NCI-H128 (cell line): ENCODE data around the gene DNAH14.
"Not testable (repeated sequence)": the region's sequence is repeated elsewhere in the genome, so short reads cannot be mapped to it uniquely, and the experiment has no call there.

Experiments
- DNase-seq: peaks from one replicate; lab custom pipeline; 2025; ENCODE audit not compliant: unreplicated experiment; lab: John Stamatoyannopoulos, UW

Gene DNAH14

DNA sequence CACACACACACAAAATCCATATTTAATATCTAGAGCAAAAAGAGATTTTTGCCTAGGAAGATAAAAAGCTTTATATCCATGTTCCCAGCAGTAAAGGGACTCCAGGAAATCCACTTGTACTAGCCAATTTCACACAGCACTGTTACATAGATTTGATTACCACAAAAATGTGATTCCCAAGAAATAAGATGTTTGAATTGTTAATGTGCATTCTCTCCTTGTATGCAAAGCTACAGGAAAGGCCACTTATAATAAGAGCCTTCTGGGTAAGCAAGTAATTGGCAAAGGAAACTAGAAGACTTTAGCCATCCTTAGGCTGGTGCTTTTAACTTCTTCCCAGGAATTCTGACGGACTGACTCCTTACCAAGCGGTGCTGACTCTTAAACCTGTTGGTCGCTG, 409.1 kb downstream of the DNAH14 start:
- no peak for DNase-seq

DNA sequence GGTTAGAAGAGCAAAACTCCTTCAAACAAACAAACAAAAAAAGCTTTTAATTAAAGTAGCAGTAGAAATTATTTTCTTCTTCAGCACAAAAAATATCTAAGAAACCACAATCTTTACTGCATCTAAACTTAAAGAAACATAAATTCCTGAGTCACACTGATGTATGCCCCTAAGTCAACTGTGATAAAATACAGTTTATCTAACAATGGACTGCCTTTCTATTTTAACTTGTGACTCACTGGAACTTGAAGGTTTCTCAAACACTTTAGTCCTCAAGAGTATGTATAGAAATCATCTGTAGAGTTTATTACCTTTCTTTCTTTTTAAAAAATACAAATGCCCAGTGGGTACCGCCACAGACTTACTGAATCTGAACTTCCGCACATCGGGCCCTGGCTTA, 412.2 kb downstream of the DNAH14 start:
- DNase-seq, result no peak

DNA sequence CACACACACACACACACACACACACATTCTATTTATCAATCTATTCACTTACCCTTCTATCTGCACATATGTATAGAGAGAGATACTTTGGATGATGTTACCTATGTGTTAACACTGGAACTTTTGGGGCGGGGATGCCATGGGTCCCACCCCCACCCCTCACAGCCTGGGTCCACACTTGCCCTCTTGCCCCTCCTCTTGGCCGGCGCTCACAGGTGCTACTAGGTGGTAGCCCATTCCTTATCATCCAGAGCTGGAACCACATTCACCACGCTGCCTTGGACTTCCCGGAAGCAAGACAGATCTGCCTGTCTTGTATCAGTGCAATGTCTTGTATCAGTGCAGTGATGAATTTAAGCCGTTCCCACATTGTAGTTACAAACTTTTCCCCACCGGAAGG, 413.2 kb downstream of the DNAH14 start:
- no peak for DNase-seq

DNA sequence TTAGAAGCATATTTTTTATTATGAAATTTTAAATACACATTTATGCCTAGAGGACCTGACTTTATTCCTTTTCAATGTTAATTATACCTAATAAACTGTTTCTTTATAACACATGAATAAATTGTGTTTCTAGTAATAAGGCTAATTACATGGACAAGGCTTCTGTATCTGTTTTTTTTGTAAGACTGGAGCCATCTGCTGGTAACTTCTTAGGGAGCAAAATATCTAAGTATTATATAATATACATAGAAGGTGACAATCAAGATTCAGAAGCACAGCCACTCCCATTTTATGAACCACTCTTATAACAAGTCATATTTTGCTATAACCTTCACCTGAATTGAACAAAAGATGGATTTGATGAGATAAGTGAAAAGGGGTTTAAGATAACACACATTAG, 414.1 kb downstream of the DNAH14 start:
- no peak for DNase-seq

DNA sequence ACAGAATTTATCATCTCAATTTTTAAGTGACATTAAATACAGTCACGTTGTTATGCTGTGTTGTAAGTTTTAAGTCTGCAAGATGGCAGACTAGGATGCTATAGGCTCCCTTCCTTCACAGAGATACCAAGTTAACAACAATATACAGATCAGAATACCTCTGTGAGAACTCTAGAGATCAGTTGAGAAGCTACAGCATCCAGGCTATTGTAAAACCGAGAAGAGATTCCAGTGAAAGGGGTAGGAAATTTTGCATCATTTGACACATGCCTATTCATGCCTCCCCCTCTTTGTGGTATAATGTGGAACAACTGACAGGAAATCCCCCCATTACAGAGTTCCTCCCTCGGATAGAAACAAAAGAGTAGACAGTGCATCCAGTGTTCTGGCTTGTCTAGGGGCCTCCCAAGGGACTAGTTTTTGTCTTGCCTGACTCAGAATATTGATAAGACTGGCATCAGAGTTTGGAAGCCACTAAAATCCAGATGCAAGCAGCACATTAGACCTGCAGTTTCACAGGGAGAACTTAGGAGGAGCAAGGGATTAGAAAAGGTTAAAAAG, 417.7 kb downstream of the DNAH14 start:
- no peak for DNase-seq

DNA sequence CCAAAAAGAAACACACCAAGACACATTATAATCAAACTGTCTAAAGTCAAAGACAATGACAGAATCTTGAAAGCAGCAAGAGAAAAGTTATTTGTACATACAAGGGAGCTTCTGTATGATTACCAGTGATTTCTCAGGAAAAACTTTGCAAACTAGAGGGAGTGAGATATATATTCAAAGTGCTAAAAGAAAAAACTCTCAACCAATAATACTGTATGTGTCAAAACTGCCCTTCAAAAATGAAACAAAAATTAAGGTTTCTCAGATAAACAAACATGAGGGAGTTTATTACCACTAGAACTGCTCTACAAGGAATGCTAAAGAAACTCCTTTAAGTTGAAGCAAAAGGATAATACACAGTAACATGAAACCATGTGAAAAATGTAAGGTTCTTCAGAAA, 418.9 kb downstream of the DNAH14 start:
- no peak for DNase-seq

DNA sequence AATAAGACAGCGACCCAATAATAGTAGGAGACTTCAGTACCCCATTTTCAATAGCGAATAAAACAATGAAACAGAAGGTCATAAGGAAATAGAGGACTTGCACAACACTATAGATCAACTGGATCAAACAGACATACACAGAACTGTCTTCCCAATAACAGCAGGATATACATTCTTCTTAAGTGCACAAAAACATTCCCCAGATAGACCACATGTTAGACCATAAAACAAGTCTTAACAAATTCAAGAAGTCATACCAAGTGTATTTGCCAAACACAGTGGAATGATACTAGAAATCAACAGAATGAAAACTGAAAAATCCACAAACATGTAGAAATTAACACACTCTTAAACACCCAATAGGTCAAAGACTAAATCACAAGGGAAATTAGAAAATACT, 420.4 kb downstream of the DNAH14 start:
- no peak for DNase-seq

DNA sequence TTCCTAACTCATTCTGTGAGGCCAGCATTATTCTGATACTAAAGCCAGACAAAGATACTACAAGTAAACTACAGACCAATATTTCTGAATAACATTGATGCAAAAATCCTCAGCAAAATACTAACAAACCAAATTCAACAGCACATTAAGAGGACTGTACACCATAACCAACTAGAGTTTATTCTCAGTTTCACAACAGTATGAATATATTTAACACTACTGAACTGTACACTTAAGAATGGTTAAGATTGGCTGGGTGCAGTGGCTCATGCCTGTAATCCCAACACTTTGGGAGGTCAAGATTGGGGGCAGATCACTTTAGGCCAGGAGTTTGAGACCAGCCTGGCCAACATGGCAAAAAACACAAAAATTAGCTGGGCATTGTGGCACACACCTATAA, 421.4 kb downstream of the DNAH14 start:
- no peak for DNase-seq

DNA sequence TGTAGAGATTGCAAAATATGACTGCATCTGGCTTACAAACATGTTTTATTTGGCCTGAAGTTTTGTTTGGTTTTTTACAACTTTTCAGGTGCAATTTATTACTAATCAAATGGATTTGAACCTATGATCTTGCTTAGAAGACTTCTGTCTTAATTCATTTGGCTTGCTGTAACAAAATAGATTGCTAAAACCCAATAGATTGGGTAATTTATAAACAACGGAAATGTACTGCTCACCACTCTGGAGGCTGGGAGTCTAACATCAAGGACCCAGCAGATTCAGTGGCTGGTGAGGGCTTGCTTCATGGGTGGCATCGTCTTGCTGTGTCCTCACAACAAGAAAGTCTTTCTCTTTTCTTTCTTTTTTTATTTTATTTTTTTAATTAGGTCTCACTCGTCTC, 425.4 kb downstream of the DNAH14 start:
- DNase-seq, result no peak

DNA sequence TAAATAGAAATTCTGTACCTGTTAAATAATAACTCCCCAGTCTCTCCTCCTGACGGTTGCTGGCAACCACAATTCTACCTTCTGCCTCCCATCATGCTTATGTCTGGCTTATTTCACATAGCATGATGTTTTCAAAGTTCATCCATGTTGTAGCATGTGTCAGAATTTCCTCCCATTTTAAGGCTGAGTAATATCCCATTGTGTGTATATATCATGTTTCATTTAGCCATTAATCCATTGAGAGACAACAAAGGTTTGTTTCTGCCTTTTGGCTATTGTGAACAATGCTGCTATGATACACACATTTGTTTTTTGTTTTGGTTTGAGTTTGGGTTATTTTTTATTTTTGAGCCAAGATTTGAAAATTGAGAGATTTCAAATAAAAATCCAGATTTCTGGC, 426.4 kb downstream of the DNAH14 start:
- no peak for DNase-seq

DNA sequence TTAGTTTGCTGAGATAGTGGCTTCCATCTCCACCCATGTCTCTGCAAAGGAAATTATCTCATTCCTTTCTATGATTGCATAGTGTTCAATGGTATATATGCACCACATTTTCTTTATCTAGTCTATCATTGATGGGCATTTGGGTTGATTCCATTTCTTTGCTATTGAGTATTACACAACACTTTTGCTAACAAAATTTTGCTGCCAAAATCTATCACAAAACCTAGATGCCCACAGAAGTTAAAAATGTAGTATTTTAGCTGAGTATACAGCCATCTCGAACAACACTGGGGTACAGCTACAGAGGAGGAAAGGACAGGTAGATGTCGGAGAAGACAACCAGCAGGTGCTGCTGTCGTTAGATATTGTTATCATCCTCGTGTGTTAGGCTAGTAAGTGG, 430.6 kb downstream of the DNAH14 start:
- no peak for DNase-seq

DNA sequence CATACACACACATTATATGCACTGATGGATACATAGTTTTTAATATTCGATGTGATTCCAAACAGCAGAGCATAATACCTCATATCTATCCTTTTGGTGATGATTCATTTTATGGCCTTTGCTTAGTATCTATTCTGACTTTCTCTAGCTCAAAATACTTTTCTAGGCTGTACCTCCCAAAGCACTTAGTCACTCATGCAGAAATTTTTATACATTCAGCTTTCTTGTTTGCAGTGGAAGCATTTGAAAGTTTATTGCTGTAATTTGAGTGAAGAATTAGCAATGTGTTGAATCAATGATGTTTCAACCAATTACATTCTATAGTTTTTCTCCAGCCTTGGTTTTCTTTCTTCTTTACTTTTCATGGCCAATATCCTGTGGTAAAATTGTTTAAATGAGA, 431.7 kb downstream of the DNAH14 start:
- DNase-seq, result no peak

DNA sequence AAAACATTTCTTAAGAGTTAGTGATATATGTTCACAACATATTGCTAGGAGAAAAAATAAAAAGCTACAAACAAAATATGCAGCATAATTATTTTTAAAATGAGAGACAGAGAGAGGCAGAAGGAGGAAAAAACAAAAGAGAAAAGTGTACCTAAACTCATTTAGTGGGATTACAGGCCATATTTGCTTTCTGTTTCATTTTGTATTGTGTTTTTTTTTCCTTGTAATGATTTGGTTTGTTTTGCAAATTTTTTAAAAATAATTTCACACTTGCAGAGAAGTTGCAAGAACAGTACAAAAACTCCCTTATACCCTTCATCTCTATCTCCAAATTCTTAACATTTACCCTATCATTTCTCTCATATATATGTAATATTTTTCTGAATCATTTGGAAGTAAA, 433.3 kb downstream of the DNAH14 start:
- DNase-seq, result no peak

DNA sequence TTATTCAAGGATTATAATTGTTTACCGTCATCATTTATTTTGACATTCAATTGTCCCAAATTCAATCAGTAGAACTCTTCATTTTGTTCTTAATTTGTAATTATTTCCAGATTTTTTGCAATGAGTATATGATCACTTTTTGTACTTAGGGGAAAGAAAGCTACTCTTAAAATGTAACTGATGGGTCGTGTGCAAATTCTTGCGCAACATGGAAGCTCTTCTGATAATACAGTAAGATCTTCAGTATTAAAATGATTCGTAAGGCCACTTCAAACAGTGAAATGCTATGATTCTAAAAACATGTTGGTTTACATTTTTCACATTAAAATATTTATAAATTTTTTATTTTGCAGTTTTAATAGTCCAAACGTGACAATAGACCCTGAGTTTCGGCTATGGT, 435.0 kb downstream of the DNAH14 start:
- no peak for DNase-seq

DNA sequence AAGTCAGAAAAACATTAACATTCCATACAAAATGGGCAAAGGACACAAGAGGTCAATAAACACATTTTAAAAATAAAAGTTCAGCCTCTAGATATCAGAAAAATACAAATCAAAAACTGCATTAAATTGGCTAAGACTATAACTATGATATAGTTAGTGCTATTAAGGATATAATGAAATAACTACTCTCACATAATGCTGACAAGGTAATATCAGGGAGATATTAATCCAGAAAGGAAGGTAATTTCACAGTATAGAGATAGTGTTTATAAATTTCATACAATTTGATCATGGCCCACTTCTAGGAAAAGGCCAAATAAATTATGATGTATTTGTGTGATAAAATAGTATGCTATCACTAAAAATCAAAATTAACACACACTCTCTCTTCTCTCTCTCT, 436.5 kb downstream of the DNAH14 start:
- no peak for DNase-seq

DNA sequence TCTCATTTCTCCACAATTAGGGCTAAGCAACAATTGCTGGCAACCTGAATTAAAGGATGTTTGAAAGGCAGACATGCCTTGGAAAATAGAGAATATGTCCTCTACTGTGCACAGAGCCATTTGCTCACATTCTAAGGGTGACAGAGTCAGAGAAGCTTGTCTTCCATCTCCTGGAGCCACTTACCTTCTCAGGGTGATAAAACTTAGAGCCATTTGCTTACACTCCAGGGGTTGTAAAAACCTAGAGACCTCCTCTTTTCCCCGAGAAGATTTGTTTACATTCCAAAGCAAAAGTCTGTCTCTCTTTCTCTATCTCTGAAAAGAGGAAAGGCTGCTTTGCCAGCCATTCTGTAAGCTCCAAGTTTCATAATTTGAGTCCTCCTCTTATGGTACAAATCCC, 437.1 kb downstream of the DNAH14 start:
- no peak for DNase-seq

DNA sequence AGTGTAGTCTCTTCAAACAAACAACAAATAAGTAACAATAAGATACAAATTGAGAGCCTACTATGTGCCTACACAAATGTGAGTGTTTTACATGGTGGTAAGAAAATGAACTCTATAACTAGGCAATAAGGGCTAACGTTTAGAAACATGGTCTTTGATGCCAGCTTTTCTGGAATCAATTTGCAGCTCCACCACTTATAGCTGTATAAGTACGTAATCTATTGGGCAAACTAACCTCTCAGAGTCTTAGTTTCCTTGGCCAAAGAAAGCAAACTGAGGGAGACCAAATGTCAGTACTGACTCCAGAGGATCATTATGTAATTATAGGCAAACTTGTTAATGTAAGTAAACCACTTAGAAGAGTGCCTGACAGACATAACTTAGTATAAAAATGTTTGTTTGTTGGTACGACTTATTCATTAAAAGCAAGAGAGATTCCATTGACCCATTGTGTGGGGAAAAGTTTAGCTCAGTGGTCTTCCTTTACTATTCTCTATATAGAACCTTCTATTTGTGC, 438.6 kb downstream of the DNAH14 start:
- DNase-seq, result no peak

DNA sequence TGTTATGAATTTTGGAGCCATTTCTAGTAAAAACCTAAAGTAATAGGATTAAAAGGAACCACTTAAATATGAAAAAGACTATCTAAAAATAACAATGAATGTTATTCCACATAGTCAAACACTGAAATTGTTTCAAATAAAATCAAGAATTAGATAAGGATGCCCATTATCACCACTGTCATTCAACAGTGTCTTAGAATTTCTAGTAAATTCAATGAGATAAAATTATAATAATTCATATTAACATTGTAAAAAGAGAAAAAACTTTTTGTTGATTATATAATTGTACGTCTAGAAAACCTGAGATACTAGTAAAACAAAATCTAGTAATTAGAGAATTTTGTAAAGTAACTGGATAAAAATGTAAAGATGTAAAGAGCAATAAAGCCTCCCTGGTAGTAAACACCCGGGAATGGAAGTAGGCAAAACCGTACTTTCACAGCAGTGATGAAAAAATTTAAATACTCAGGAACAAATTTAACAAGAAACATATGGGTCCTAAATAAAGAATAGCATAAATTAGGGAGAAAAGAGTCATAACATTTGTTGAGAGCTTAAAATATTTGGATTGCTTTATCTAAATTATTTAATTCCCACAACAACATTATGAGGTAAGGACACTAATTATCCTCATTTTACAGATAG, 442.0 kb downstream of the DNAH14 start:
- DNase-seq, result no peak

DNA sequence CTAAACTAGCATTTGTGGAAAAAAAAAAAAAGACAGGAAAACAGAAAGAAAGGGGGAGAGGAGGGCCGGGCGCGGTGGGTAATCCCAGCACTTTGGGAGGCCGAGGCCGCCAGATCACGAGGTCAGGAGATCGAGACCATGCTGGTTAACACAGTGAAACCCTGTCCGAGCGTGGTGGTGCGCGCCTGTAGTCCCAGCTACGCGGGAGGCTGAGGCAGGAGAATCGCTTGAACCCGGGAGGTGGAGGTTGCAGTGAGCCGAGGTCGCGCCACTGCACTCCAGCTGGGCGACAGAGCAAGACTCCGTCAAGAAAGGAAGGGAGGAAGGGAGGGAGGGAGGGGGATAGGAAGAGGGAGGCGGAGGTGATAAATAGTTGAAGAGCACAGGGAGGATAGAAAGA, 443.7 kb downstream of the DNAH14 start:
- DNase-seq, result no peak

DNA sequence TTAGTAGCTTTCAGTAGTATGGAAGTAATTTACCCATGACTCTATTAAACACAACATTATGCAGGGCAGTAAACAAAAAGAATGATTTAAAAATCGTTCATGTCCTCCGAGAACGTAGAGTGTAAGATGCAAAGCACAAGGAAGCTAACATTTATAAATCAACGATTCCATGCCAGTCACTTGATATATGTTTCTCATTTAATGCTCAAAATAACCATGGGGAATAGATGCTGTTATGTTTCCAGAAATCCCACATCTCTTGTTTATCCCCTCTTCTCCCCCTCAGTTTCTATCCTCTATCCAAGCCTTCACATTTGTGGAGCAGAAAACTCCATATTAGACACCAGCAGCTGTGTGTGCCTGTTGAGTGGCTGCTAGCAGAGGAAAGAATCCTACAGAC, 445.5 kb downstream of the DNAH14 start:
- no peak for DNase-seq

DNA sequence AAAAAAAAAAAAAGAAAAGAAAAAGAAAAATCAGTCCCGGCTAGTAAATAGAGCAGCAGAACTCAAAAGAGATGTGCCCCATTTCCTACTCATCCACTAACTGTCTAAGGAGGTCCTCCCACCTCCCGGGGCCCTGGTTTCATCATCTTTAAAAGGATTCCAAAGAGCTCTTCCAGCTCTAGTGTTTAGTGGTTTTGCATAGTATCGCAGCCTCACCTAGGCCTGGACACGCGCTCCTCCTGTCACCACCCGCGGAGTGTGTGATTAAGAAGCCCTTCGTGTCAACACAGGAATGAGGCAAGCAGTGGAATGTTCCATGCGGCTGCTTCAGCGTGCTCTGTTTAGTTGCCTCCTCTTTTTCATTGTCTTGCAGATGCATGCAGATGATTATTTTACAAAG, 449.4 kb downstream of the DNAH14 start:
- no peak for DNase-seq

DNA sequence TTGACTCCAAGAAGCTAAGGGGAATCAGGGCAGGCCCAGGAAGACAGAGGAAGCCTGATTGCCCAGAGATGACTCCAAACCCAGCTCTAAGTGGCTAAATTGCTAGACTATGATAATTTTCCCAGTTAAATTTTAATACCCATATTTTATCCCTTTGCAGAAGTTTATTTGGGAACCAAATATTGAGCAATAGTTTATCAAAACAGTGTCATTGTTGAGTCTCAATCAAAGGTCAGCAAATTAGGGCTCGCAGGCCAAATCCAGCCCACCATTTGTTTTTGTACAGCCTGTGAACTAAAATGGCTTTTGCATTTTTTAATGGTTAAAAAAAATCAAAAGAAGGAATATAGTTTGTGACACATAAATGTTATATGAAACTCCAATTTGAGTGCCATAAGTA, 451.2 kb downstream of the DNAH14 start:
- DNase-seq, result no peak

DNA sequence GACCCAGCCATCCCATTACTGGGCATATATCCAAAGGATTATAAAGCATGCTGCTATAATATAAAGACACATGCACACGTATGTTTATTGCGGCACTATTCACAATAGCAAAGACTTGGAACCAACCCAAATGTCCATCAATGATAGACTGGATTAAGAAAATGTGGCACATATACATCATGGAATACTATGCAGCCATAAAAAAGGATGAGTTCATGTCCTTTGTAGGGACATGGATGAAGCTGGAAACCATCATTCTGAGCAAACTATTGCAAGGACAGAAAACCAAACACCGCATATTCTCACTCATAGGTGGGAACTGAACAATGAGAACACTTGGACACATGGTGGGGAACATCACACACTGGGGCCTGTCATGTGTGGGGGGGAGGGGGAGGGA, 457.4 kb downstream of the DNAH14 start:
- not testable (repeated sequence) for DNase-seq
